CD4-positive, alpha-beta memory T cell (primary cell): ENCODE data around the gene TRPC5OS. TPM values are rescaled to one million over a fixed set of nuclear protein-coding genes. Genes with fewer than 3 reads are reported as not detected.

Experiments
- CTCF ChIA-PET: fragments of 350-600 bp; sonication (Branson Sonifier 250); formaldehyde crosslinking; loops from one replicate; lab custom pipeline; 2021; ENCODE audit warnings: inconsistent platforms; ENCODE audit not compliant: partially characterized antibody; lab: Charles Lee
- POLR2A ChIA-PET: fragments of 350-600 bp; sonication (Branson Sonifier 250); formaldehyde crosslinking; loops from one replicate; lab custom pipeline; 2021; ENCODE audit not compliant: partially characterized antibody; lab: Charles Lee
- DNase-seq, 5 donors: peaks; one replicate each; pipeline versions ENCODE4 v3.0.0 to v3.0.0-alpha.2; 2020 to 2022; ENCODE audit warnings: mixed read lengths in 1 of 5
- H3K27ac ChIP-seq: one replicate; pipeline ENCODE4 v1.7.0; 2013; ENCODE audit warnings: low read depth, low read length
- H3K27me3 ChIP-seq: 2 replicates; pipeline ENCODE4 v1.7.0; 2013; ENCODE audit warnings: mild to moderate bottlenecking, low read length, moderate library complexity; ENCODE audit not compliant: insufficient read depth
- H3K36me3 ChIP-seq: 2 replicates; pipeline ENCODE4 v1.7.0; 2013; ENCODE audit warnings: mild to moderate bottlenecking, low read length, moderate library complexity; ENCODE audit not compliant: insufficient read depth
- H3K4me1 ChIP-seq: 2 replicates; pipeline ENCODE4 v1.7.0; 2013; ENCODE audit warnings: mild to moderate bottlenecking, low read length, moderate library complexity; ENCODE audit not compliant: insufficient read depth
- H3K4me3 ChIP-seq, 2 donors: one replicate each; pipeline ENCODE4 v1.7.0; 2013; ENCODE audit warnings: low read length in 2 of 2, mild to moderate bottlenecking in 1 of 2
- H3K9me3 ChIP-seq, 2 donors: one replicate each; pipeline ENCODE4 v1.7.0; 2013; ENCODE audit warnings: low read length in 2 of 2, control low read depth in 1 of 2; ENCODE audit not compliant: control insufficient read depth in 1 of 2
- H3K27ac Mint-ChIP-seq, 7 donors: one replicate each; pipeline ENCODE4 v1.8.0; 2020 to 2021; ENCODE audit warnings: mixed read lengths in 7 of 7, mild to moderate bottlenecking in 6 of 7, inconsistent platforms in 3 of 7, moderate library complexity in 3 of 7
- H3K27me3 Mint-ChIP-seq, 2 donors: one replicate each; pipeline ENCODE4 v1.8.0; 2020 to 2021; ENCODE audit warnings: mixed read lengths in 2 of 2
- H3K36me3 Mint-ChIP-seq, 2 donors: one replicate each; pipeline ENCODE4 v1.8.0; 2020 to 2021; ENCODE audit warnings: mixed read lengths in 2 of 2, inconsistent platforms in 1 of 2, mild to moderate bottlenecking in 1 of 2
- H3K4me1 Mint-ChIP-seq, 4 donors: one replicate each; pipeline ENCODE4 v1.8.0; 2020 to 2021; ENCODE audit warnings: mixed read lengths in 4 of 4, mild to moderate bottlenecking in 1 of 4
- H3K4me3 Mint-ChIP-seq, 8 donors: one replicate each; pipeline ENCODE4 v1.8.0; 2020 to 2021; ENCODE audit warnings: mixed read lengths in 8 of 8, mild to moderate bottlenecking in 7 of 8, moderate library complexity in 6 of 8, inconsistent platforms in 3 of 8
- H3K9me3 Mint-ChIP-seq, 8 donors: one replicate each; pipeline ENCODE4 v1.8.0; 2020 to 2021; ENCODE audit warnings: mixed read lengths in 8 of 8, mild to moderate bottlenecking in 5 of 8, inconsistent platforms in 3 of 8, moderate library complexity in 1 of 8
- intact Hi-C: fragments of 100-400 bp; cut with micrococcal nuclease; formaldehyde crosslinking; loops from one replicate; pipeline ENCODE4 v1.15.1; 2023
- polyA plus RNA-seq, 2 donors: library from polyadenylated mRNA; unstranded; fragments of 300-500 nt; fragmentation: Illumina TruSeq; gene quantifications; one replicate each; pipeline ENCODE4 v1.2.3, GENCODE V29; 2021
- total RNA-seq, 2 experiments: library from RNA; stranded (reverse); gene quantifications; one replicate each; pipeline ENCODE4 v1.2.3, GENCODE V29; 2021

Gene TRPC5OS
- total RNA-seq: not detected
- polyA plus RNA-seq: not detected

GRCh38 chrX:111875881-111876280 is at the start of gene TRPC5OS:
TSS of gene TRPC5OS (plus strand) at chrX:111876181. CDS start at chrX:111901850, 25,669 bp downstream.
- Histone ChIP-seq H3K9me3 (no peaks in the 10 kb centered on the region), H3K27ac (no peak within 1 kb of the TSS), H3K4me3 (no peak within 1 kb of the TSS), H3K36me3 (no peaks in the 10 kb centered on the region), H3K4me1 (no peaks in the 10 kb centered on the region), H3K27me3 (no peaks in the 10 kb centered on the region)
- H3K4me3 Mint-ChIP-seq: no peak within 1 kb of the TSS
- H3K9me3 Mint-ChIP-seq: no peaks in the 10 kb centered on the region
- no peaks in the 10 kb centered on the region for H3K4me1 Mint-ChIP-seq
- POLR2A ChIA-PET: no interaction called here
- H3K36me3 Mint-ChIP-seq: no peaks in the 10 kb centered on the region
- intact Hi-C loops: no loop called here
- DNase-seq: no peak
- CTCF ChIA-PET: no interaction called here
- no peak within 1 kb of the TSS for H3K27ac Mint-ChIP-seq
- no peaks in the 10 kb centered on the region for H3K27me3 Mint-ChIP-seq

GRCh38 chrX:111829345-111829744 is 46.6 kb upstream of the TRPC5OS start:
- Mint-ChIP-seq H3K36me3 (peaks cover 0 to 4% of the 10 kb centered on the region in 2 donors), H3K27ac (no peak overlapping the region), H3K4me1 (no peaks in the 10 kb centered on the region), H3K4me3 (no peak overlapping the region), H3K27me3 (no peaks in the 10 kb centered on the region), H3K9me3 (peaks cover 0 to 2% (median 0%) of the 10 kb centered on the region in 8 donors)
- intact Hi-C loops: no loop called here
- Histone ChIP-seq H3K27ac (no peak overlapping the region), H3K27me3 (no peaks in the 10 kb centered on the region), H3K9me3 (no peaks in the 10 kb centered on the region), H3K4me1 (no peaks in the 10 kb centered on the region), H3K4me3 (no peak overlapping the region), H3K36me3 (no peaks in the 10 kb centered on the region)
- CTCF ChIA-PET: no interaction called here
- no peak for DNase-seq
- POLR2A ChIA-PET: no interaction called here

DNA sequence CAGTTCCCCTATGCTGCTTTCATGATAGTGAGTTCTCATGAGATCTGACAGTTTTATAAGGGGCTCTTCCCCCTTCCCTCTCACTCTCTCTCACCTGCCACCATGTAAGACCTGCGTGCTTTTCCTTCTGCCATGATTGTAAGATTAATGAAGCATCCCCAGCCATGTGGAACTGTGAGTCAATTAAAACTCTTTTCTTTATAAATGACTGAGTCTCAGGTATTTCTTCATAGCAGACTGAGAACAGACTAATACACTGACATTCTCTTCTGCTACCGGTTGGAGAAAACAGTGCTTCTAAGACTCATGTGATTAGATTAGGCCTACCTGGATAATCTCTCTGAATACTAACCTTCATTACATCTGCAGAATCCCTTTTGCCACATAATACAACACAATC is 45.4 kb upstream of the TRPC5OS start:
- Mint-ChIP-seq H3K27me3 (no peaks in the 10 kb centered on the region), H3K36me3 (peaks cover 0 to 4% of the 10 kb centered on the region in 2 donors), H3K4me1 (no peaks in the 10 kb centered on the region), H3K9me3 (peaks cover 0 to 2% (median 0%) of the 10 kb centered on the region in 8 donors), H3K4me3 (no peak overlapping the region), H3K27ac (no peak overlapping the region)
- H3K4me1 ChIP-seq: no peaks in the 10 kb centered on the region
- H3K36me3 ChIP-seq: no peaks in the 10 kb centered on the region
- H3K27ac ChIP-seq: no peak overlapping the region
- no peaks in the 10 kb centered on the region for H3K9me3 ChIP-seq
- ChIA-PET CTCF (no interaction called here), POLR2A (no interaction called here)
- DNase-seq: no peak
- intact Hi-C loops: no loop called here
- no peak overlapping the region for H3K4me3 ChIP-seq
- H3K27me3 ChIP-seq: no peaks in the 10 kb centered on the region

DNA sequence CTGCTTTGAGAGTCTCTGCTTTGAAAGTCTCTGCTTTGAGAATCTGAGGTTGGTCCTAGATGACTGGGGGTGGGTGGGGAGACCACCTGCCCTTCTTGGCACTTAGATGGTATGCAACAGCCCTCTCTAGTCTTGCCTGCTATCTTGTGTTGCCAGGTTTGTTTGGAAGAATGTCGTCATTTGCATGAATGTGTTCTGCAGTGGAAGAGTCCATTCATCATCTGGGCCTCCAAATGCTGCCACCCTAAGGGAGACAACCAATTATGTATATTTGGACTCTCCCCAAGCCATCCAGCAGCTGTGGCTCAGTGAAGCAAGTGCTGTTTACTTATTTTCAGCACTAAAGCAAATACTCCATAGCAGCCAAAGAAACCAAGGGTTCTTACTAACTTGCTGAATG is 44.6 kb upstream of the TRPC5OS start:
- POLR2A ChIA-PET: no interaction called here
- intact Hi-C loops: no loop called here
- no peak overlapping the region for H3K4me3 ChIP-seq
- no peak for DNase-seq
- CTCF ChIA-PET: no interaction called here
- H3K4me1 ChIP-seq: no peaks in the 10 kb centered on the region
- no peaks in the 10 kb centered on the region for H3K27me3 ChIP-seq
- no peak overlapping the region for H3K4me3 Mint-ChIP-seq
- H3K27ac ChIP-seq: no peak overlapping the region
- H3K9me3 ChIP-seq: no peaks in the 10 kb centered on the region
- H3K9me3 Mint-ChIP-seq: peaks cover 0 to 2% (median 0%) of the 10 kb centered on the region in 8 donors
- no peak overlapping the region for H3K27ac Mint-ChIP-seq
- H3K27me3 Mint-ChIP-seq: no peaks in the 10 kb centered on the region
- H3K36me3 Mint-ChIP-seq: peaks cover 0 to 4% of the 10 kb centered on the region in 2 donors
- no peaks in the 10 kb centered on the region for H3K4me1 Mint-ChIP-seq
- no peaks in the 10 kb centered on the region for H3K36me3 ChIP-seq

- ChIA-PET CTCF (no interaction called here), POLR2A (no interaction called here)
- Histone ChIP-seq H3K4me3 (no peak overlapping the region), H3K27me3 (no peaks in the 10 kb centered on the region), H3K9me3 (no peaks in the 10 kb centered on the region), H3K36me3 (no peaks in the 10 kb centered on the region), H3K27ac (no peak overlapping the region), H3K4me1 (no peaks in the 10 kb centered on the region)
- intact Hi-C loops: no loop called here
- no peaks in the 10 kb centered on the region for H3K4me1 Mint-ChIP-seq
- H3K27ac Mint-ChIP-seq: no peak overlapping the region
- no peaks in the 10 kb centered on the region for H3K36me3 Mint-ChIP-seq
- no peak for DNase-seq
- no peak overlapping the region for H3K4me3 Mint-ChIP-seq
- no peaks in the 10 kb centered on the region for H3K27me3 Mint-ChIP-seq
- peaks cover 0 to 1% (median 0%) of the 10 kb centered on the region in 8 donors for H3K9me3 Mint-ChIP-seq
Measured at GRCh38 chrX:111837197-111837596, 38.8 kb upstream of the TRPC5OS start.

DNA sequence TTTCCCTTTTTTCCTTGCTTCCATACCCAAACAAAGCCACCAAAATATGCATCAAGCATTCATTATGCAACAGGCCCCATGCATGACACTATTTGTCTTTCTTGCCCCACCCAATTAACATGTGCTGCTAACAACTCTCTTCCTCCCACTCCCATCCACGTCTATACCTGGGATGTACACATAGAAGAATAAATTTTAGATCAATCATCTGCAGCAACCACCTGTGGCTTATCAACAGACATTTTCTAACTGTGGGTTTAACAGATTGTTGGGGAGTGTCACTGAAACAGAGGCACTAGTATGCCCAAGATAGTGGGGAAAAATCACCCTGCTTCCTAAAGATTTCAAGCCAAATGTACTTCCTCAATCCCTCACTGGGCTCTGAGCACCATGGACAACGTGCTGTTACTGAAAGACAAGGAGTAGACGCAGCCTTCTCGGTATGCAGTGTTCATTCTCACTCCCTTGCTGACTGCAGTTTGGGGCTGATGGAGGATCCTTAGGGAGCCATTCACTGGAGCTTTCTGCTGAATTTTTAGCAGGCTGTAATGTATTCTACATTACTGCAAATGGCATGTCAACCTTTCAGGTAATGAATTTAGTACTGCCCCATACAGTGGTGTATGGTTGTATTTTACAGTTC is 28.4 kb upstream of the TRPC5OS start:
- H3K27ac Mint-ChIP-seq: no peak overlapping the region
- intact Hi-C loops: no loop called here
- no peak overlapping the region for H3K4me3 Mint-ChIP-seq
- Histone ChIP-seq H3K27ac (no peak overlapping the region), H3K9me3 (no peaks in the 10 kb centered on the region), H3K4me3 (no peak overlapping the region), H3K4me1 (no peaks in the 10 kb centered on the region), H3K27me3 (no peaks in the 10 kb centered on the region), H3K36me3 (no peaks in the 10 kb centered on the region)
- no peaks in the 10 kb centered on the region for H3K36me3 Mint-ChIP-seq
- ChIA-PET POLR2A (no interaction called here), CTCF (no interaction called here)
- no peaks in the 10 kb centered on the region for H3K27me3 Mint-ChIP-seq
- no peaks in the 10 kb centered on the region for H3K4me1 Mint-ChIP-seq
- no peak for DNase-seq
- H3K9me3 Mint-ChIP-seq: no peaks in the 10 kb centered on the region

- Histone ChIP-seq H3K27me3 (no peaks in the 10 kb centered on the region), H3K9me3 (no peaks in the 10 kb centered on the region), H3K36me3 (no peaks in the 10 kb centered on the region), H3K4me3 (no peak overlapping the region), H3K4me1 (no peaks in the 10 kb centered on the region), H3K27ac (no peak overlapping the region)
- H3K36me3 Mint-ChIP-seq: no peaks in the 10 kb centered on the region
- no peak overlapping the region for H3K27ac Mint-ChIP-seq
- no peak for DNase-seq
- intact Hi-C loops: no loop called here
- CTCF ChIA-PET: no interaction called here
- no peaks in the 10 kb centered on the region for H3K9me3 Mint-ChIP-seq
- no peaks in the 10 kb centered on the region for H3K4me1 Mint-ChIP-seq
- no peak overlapping the region for H3K4me3 Mint-ChIP-seq
- no peaks in the 10 kb centered on the region for H3K27me3 Mint-ChIP-seq
- POLR2A ChIA-PET: no interaction called here
Measured at GRCh38 chrX:111848541-111848940, 27.4 kb upstream of the TRPC5OS start.
